ENCODE results near the gene OR6B2.

DNA sequence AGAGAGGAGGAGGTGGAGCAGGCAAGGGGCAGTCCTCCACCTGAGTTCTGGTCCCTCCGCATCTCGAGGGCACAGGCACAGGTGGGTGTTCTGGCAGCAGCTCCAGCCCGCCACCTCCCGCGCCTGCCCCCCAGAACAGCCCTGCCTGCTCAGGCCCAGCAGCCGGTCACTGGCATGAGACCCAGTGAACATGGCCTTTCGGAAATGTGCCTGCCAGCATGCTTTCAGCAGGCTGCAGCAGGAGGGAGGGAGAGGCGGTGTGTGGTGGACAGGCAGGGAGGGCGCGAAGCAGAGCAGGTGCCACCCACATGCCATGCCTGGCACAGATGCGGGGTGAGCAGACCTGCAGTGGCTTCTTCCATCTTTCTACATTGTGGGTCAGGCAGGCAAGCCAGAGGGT lies 26.4 kb upstream of the OR6B2 start:
- TF ChIP-seq POLR2A (IDR thresholded peaks at IDR 0.05; ENCODE audit: low read length) (no peak), GATA1 (IDR thresholded peaks at IDR 0.05; ENCODE audit: low read depth, low read length) (no peak)
